8988T (cell line): ENCODE results near the gene GPRC5B.

Source experiments
- DNase-seq: peaks from one replicate; pipeline ENCODE4 v3.0.0; 2011

GPRC5B gene

DNA sequence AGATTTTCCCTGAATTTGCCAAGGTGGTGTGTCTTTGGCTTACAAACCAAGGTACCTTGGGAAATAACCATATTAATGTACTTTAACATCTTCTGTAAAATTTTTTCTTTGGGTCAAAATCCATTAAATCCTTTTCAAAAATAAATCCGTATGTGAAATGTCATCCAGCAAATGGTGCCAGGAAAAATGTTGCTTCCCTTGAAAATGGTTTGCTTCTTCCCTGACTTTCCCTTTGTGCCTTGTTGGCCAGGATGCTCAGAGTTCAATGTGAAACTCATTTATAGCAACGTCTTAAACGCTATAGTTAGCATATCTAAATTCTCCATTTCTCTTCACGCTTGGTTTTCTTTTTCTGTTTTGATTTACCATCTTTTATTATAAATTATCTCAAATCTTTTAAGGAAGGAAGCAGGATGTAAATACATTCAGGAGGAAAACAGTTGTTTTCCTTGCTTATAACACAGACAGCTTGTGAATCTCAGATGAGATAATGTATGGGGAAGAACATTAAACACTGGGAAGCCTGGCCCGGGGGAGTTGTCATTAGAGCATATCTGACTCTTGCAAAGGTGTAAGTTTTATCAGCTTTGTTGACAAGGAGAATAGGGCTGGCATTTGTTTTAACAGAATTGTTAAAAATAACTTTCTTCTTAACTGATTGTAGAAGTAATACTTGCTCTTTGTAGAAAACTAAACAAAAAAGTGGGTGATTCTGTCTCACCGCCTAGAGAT, 42.1 kb downstream of the GPRC5B start:
- DNase-seq: no peak

DNA sequence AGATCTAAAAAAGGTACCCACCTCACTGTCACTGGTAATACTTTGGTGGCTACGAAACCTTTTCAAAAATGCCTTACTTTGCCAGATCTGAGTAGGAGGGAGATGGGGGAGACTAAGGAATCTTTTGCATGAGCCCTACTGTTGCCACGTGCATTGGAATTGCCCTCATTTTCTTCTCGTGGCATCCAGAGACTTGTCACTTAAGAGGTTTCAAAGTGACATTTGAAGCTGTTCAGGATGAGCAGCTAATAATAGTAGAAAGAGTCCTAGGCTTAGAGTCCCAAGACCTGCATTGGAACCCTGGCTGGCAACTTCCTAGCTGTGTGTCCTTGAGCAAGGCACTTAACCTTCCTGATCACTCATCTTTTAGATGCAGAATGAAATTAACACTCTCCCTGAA, 43.5 kb downstream of the GPRC5B start:
- no peak for DNase-seq

DNA sequence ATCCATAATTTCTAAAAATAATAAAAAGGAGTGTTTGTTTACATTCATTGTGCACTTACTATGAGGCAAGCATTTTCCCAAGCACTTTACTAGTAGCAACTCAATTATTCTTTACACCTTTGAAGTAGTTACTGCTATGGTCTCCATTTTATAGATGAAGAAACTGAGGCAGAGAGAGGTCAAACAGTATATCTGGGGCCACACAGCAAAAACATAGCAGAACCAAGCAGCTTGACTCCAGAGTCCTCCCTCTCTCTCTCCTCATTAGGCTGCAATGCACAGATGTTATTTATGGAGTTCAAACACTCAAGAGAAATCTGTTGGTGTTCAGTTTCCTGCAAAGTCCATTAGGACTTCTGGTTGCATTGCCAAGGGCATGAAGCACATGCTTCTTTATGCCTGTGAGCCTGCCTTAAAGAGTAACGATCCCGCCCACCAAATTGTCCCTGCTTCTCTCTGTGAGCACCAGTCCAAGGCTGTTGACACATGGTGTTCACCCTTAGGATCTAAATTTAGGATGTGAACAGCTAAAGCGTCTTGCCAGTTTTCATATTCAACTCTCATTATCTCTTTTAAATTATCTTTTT, 44.0 kb downstream of the GPRC5B start:
- DNase-seq: no peak

DNA sequence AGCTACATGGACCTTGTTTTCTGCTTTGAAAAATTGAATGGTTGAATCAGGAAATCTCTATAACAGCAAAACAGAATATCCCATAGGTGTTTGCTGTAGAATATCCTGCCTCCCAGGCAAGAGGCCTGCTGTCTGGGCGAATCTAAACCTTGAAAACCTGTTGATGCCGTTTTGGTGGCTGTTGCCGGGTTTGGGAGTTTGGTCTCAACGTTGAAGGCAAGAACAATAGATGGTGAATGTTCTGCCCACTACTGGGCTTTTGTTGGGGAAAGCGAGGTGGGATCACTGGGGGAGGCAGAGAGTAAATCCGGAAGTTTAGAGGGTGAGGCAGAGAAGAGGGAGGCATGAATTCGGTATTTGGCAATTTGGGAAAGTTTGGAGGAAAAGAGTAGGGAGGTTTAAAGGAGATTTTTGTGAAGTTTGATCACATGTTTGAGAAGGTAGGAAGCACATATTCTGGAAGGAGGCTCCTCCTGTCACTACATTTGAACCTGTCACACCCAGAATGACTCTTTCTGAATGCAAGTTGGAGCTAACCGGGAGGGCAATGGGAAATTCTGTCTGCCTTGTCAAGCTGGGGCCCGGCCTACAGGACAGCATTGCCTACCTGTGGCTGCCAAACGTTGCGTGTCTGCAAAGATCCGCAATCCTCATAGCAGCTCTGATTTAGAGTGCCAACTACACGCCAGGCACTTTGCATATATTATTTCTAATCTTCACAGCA, 46.5 kb downstream of the GPRC5B start:
- DNase-seq: no peak

- DNase-seq: no peak
These were observed 47.2 kb downstream of the GPRC5B start for GRCh38 chr16:19837331-19837980.

- DNase-seq: no peak
These were observed 48.7 kb downstream of the GPRC5B start for GRCh38 chr16:19835968-19836421.

GRCh38 chr16:19835196-19835595, 49.5 kb downstream of the GPRC5B start:
- no peak for DNase-seq

GRCh38 chr16:19833581-19833980, 51.1 kb downstream of the GPRC5B start:
- no peak for DNase-seq

- no peak for DNase-seq
These were observed 51.5 kb downstream of the GPRC5B start for GRCh38 chr16:19833176-19833575.

DNA sequence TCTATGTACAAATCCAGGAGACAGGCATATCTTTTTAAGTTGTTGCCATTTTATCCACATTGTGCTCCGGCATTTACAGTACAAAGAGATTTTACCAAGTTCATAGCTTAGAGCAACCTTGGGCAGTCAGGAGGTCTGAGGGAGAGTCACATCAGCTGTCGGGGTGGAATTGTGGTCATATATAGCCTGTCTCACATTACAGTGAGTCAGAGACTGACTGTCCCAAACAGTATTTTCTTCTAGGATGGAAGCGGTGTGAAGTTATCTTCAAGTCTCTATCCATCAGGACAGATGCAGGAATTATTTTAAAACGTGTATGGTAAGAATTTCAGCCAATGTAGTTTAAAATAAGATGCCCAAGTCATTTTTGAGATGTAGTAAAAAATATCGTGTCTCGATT, 53.0 kb downstream of the GPRC5B start:
- no peak for DNase-seq

DNA sequence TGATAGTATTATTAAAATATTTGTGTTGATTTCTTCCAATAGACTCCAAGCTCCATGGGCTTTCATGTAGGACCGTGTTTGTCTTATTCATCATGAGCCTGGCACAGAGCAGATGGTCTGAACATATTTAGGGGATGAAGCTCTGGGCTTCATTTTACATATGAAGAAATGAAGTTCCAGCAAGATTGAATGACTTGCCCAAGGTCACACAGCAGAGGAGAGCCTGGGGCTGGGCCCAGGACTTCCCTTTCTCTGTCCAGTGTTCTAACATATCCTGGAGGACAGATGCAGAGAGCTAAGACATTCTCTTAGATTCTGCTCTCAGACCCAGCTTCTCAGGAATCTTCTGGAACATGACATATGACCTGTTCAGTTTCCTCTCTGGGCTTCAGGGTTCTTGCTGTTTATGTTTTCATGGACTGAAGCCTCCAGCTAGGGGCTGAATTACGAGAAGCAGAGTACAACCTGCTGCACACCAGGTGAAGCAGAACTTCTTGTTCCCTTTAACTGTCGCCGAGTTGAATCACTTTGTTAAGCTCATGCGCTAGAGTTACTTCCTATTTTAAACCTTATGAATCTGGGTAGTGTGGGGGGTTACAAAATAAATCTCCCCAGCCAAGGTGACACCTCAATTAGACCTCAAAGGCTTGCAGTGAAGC, 53.6 kb downstream of the GPRC5B start:
- DNase-seq: no peak

DNA sequence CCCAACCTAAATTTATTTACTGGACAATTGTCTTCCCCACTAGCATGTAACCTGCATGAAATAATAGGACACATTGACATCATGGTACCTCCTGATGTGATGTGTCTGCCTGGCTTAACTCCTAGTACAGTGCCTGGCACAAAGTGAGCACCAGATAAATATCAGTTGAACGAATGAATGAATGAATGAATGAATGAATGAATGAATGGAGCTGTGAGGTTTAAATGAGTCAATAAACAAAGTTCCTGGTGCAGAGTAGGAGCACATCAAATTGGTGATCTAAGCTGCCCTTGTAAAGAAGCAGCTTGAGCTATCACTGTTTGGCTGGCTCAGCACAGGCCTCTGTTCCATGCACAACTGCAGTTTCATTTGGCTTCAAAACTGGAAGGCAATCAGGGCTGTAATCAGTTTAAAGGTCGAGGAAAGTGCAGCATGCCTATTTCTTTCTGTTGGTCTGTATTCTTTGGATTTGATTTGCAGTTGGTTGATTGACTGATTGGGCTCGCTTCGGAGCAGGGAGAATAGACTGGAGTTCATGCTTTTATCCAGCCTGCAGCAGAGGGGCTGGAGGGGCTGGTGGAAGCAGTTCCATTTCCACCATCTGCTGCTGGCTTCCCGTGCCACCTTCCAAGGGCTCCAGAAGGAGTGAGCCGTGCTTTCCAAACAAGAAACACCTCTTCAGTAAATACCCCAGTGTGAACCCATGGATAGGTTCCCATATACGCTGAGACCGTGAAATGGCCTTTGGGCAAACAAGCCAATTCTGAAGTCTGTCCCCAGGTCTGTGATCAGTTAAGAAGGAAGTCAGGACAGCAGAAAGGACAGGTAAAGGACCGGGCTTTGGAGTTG, 54.6 kb downstream of the GPRC5B start:
- DNase-seq: no peak

DNA sequence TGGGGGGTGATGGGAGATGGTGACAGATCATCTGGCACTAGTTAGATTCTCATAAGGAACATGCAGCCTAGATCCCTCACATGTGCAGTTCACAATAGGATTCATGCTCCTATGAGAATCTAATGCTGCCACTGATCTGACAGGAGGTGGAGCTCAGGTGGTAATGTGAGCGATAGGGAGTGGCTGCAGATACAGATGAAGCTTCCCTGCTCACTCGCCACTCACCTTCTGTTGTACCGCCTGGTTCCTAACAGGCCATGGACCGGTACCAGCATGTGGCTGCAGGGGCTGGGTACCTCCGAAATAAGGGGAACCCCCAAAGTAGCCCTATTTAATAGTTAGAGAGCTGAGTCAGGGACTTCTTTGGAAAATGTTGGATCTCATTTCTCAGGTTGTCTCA, 60.4 kb downstream of the GPRC5B start:
- DNase-seq: no peak

- no peak for DNase-seq
These were observed 61.3 kb downstream of the GPRC5B start for GRCh38 chr16:19823322-19823721.

DNA sequence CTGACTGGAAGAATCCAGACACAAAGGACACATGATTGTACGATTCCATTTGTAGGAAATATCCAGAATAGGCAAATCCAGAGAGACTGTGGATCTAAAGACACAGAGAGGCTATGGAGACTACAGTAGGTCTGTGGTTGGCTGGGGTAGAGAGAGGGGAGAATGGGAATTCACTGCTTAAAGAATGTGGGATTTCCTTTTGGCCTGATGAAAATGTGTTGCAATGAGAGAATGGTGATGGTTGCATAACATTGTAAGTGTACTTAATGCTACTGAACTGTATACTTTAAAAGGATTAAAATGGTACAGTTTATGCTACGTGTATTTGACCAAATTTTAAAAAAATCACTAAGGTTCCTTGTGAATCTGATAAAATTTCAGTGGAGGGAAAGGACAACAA, 62.1 kb downstream of the GPRC5B start:
- DNase-seq: no peak

GRCh38 chr16:19817875-19818274, 66.8 kb downstream of the GPRC5B start:
- no peak for DNase-seq

DNA sequence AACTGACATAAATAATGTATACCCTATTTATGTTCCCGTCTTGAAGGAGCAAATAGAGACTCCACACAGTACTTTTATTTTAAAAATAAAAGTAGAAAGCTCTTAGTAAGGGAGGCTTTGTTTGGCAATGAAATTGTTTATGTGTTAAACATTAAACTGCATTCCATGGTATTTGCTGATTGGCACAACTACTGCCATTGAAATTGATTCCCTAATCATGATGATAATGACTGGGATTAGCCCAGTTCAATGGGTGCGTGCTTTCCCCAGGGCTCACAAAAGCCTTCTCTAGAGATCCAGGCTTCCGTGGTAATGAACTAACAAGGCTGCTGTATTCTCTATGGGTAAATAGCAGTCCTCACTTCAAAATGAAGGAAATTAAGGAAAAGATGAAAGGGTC, 67.5 kb downstream of the GPRC5B start:
- no peak for DNase-seq

- DNase-seq: no peak
These were observed 69.2 kb downstream of the GPRC5B start for GRCh38 chr16:19815418-19815817.

GRCh38 chr16:19812986-19813385, 71.7 kb downstream of the GPRC5B start:
- DNase-seq: no peak

DNA sequence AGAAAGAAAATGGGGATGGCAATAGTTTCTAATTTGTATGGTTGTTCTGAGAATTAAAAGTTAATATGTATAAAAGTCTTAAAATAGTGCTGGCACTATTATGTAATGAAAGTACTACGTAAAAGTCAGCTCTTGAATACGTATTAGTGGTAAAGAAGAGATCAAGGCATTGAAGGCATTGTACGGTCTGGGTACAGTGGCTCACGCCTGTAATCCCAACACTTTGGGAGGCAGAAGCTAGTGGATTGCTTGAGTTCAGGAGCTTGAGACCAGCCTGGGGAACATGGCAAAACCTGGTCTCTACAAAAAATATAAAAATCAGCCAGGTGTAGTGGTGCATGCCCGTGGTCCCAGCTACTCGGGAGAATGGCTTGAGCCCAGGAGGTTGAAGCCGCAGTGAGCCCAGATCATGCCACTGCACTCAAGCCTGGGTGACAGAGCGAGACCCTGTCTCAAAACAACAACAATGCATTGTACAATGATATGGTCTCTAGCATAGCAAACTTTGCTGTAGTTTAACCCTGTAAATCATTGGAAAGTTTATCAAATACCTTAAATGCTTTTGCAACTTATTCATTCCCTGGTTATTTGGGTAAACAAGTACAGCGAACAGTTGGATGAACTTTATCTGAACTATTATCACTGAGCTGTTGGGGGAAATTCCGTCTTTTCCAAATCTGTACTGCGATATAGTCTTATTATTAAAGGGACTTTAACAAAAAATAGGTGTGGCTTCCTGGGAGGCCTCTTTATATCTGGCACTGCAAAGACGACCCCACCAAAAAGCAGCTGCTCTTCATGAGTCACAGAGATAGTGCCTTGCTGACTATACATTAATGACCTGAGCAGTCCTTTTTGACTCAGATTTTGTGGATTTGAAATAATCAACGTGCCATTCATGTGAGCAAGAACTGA, 73.6 kb downstream of the GPRC5B start:
- peak; percentile 13 for DNase-seq

- no peak for DNase-seq
These were observed 75.0 kb downstream of the GPRC5B start for GRCh38 chr16:19809693-19810092.
